K562 (cell line): ENCODE measurements around the gene SIRPA. TPM values are rescaled to one million over a fixed set of nuclear protein-coding genes. Genes with fewer than 3 reads are reported as not detected.

ENCODE experiments used
- CCAR2 ChIP-seq: fragments of 200-400 bp; formaldehyde crosslinking; IDR thresholded peaks from 2 replicates; pipeline ENCODE4 v1.6.1; 2017; ENCODE audit warnings: mild to moderate bottlenecking, low read depth, low read length
- HOMEZ ChIP-seq: fragments of 250-450 bp; sonication (Bioruptor Pico); IDR thresholded peaks from 2 replicates; pipeline ENCODE4 v1.4.0; 2020; ENCODE audit warnings: mild to moderate bottlenecking, moderate library complexity
- JUND ChIP-seq, 2 experiments: IDR thresholded peaks; 2 replicates in 1 of 2; 3 replicates in 1 of 2; pipeline ENCODE4 v1.6.1; 2011; ENCODE audit warnings: borderline replicate concordance in 2 of 2, low read depth in 2 of 2, low read length in 2 of 2, improper control_type of control experiment in 1 of 2, missing biosample characterization in 1 of 2, missing genetic modification characterization in 1 of 2, missing genetic modification reagents in 1 of 2
- KLF13 ChIP-seq: fragments of 450-650 bp; IDR thresholded peaks from 2 replicates; pipeline ENCODE4 v1.6.1; 2016; ENCODE audit warnings: missing genetic modification characterization, low read depth, mild to moderate bottlenecking, missing compliant biosample characterization, moderate library complexity, borderline replicate concordance
- MTA3 ChIP-seq: fragments of 450-650 bp; formaldehyde crosslinking; IDR thresholded peaks from 2 replicates; pipeline ENCODE4 v1.6.1; 2017; ENCODE audit warnings: mild to moderate bottlenecking, borderline replicate concordance
- NRF1 ChIP-seq, 2 experiments: fragments of 450-650 bp; IDR thresholded peaks in 1 of 2; conservative IDR thresholded peaks in 1 of 2; 2 replicates each; pipeline ENCODE4 v1.6.1; 2014; ENCODE audit warnings: mild to moderate bottlenecking in 2 of 2
- PYGO2 ChIP-seq: fragments of 450-650 bp; IDR thresholded peaks from 2 replicates; pipeline ENCODE4 v1.6.1; 2016; ENCODE audit warnings: mild to moderate bottlenecking, missing genetic modification characterization, moderate library complexity, missing compliant biosample characterization
- RREB1 ChIP-seq: fragments of 250-450 bp; sonication (Bioruptor Pico); IDR thresholded peaks from 2 replicates; pipeline ENCODE4 v1.4.0; 2020
- ZNF766 ChIP-seq: fragments of 200-800 bp; sonication (Bioruptor generic); conservative IDR thresholded peaks from 2 replicates; pipeline ENCODE4 v1.6.1; 2016; ENCODE audit warnings: missing genetic modification characterization, missing compliant biosample characterization
- polyA plus RNA-seq, 8 experiments: library from polyadenylated mRNA; depleted of rRNA in 4 of 8; stranded (reverse) in 5 of 8; unstranded in 3 of 8; fragments of >200 nt; fragmentation: Nextera tagmentation in 2 of 8; fragmentation: Illumina TruSeq in 1 of 8; extraction: Ambion mirVana in 2 of 8; extraction: Trizol in 1 of 8; gene quantifications; 2 replicates each; pipeline versions ENCODE4 v1.2.1 to v1.2.3, GENCODE V29; 2011 to 2014; ENCODE audit warnings: inconsistent platforms in 1 of 8, missing spikeins in 1 of 8
- total RNA-seq, 7 experiments: library from RNA; depleted of rRNA in 6 of 7; stranded (reverse); fragments of >200 nt in 6 of 7; fragmentation: Illumina TruSeq in 2 of 7; extraction: Trizol in 2 of 7; gene quantifications; 2 replicates each; pipeline versions ENCODE4 v1.2.1 to v1.2.3, GENCODE V29; 2011 to 2021; ENCODE audit warnings: low replicate concordance in 1 of 7

SIRPA gene
- total and polyA plus RNA-seq, 9 of the 15 experiments (the other 6 are each of a cell fraction or from before 2014, with no cell fraction given), result 0.01 to 0.40 (median 0.11) TPM; not detected in 2

- no peak for TF ChIP-seq RREB1 (CRISPR knock-in tag)
- no peak for TF ChIP-seq NRF1 (conservative IDR thresholded peaks at IDR 0.05 in 1 of 2, IDR thresholded peaks at IDR 0.05 in 1 of 2)
- no peak for TF ChIP-seq JUND (IDR thresholded peaks at IDR 0.05; ENCODE audit: borderline replicate concordance, low read depth, low read length)
- no peak for TF ChIP-seq JUND (tag; IDR thresholded peaks at IDR 0.05; ENCODE audit: borderline replicate concordance, low read depth, low read length)
- no peak for TF ChIP-seq PYGO2 (tag)
- no peak for TF ChIP-seq HOMEZ (CRISPR knock-in tag)
- no peak for TF ChIP-seq CCAR2
- TF ChIP-seq KLF13 (tag), result no peak
- no peak for TF ChIP-seq ZNF766
- no peak for TF ChIP-seq MTA3
Measured at GRCh38 chr20:1885254-1885653, 10.0 kb upstream of the SIRPA start (continued).
